Aorta (tissue), 5 donors: Measurements from ENCODE around the gene NBPF20. TPM values are rescaled to one million over a fixed set of nuclear protein-coding genes. Genes with fewer than 3 reads are reported as not detected.
A peak's percentile ranks its signal among the peaks of the same experiment; 100 is the strongest.
"Not testable (repeated sequence)": the region's sequence is repeated elsewhere in the genome, so short reads cannot be mapped to it uniquely, and the experiment has no call there.

ENCODE experiments used
- ATAC-seq: fragments of 200-7000 bp; cut with Tn5 transposase; one replicate; pipeline ENCODE4 v1.9.1; 2022; ENCODE audit warnings: moderate library complexity; ENCODE audit not compliant: low FRiP score
- DNase-seq, 2 donors: peaks; one replicate each; pipeline ENCODE4 v3.0.0-alpha.2; 2020
- H3K27ac ChIP-seq, 2 donors: one replicate each; pipeline ENCODE4 v1.5.1; 2013; ENCODE audit warnings: low read length in 2 of 2, mild to moderate bottlenecking in 2 of 2, moderate library complexity in 2 of 2, control low read depth in 1 of 2, inconsistent platforms in 1 of 2, low read depth in 1 of 2
- H3K27me3 ChIP-seq, 2 donors: one replicate each; pipeline ENCODE4 v1.6.1; 2013; ENCODE audit warnings: control low read depth in 1 of 2, low read length in 1 of 2, mild to moderate bottlenecking in 1 of 2, moderate library complexity in 1 of 2; ENCODE audit not compliant: insufficient read depth in 2 of 2, control insufficient read depth in 1 of 2
- H3K36me3 ChIP-seq, 2 donors: one replicate each; pipeline ENCODE4 v1.6.1; 2013; ENCODE audit warnings: control low read depth in 1 of 2, low read length in 1 of 2, mild to moderate bottlenecking in 1 of 2; ENCODE audit not compliant: insufficient read depth in 2 of 2, control insufficient read depth in 1 of 2
- H3K4me1 ChIP-seq, 2 donors: one replicate each; pipeline ENCODE4 v1.6.1; 2013; ENCODE audit warnings: low read length in 2 of 2, control low read depth in 1 of 2, mild to moderate bottlenecking in 1 of 2, moderate library complexity in 1 of 2; ENCODE audit not compliant: insufficient read depth in 2 of 2, control insufficient read depth in 1 of 2
- H3K4me3 ChIP-seq, 2 donors: one replicate each; pipeline ENCODE4 v1.5.1; 2013; ENCODE audit warnings: low read length in 2 of 2, control low read depth in 1 of 2, mild to moderate bottlenecking in 1 of 2
- H3K9me3 ChIP-seq: one replicate; pipeline ENCODE4 v1.6.1; 2013; ENCODE audit warnings: mild to moderate bottlenecking, low read length; ENCODE audit not compliant: control insufficient read depth
- WGBS, 2 donors: extraction: QIAGEN DNeasy Blood & Tissue Kit; methylation state at CpG; one replicate each; pipeline ENCODE4 v1.1.7; 2013; 5-methylcytosine and 5-hydroxymethylcytosine counted together
- intact Hi-C, 2 donors: fragments of 100-400 bp; cut with DNase I; formaldehyde crosslinking; loops; one replicate each; pipeline versions ENCODE4 v1.14.2 to v1.15.0; 2022
- polyA plus RNA-seq, 2 donors: library from polyadenylated mRNA; stranded (reverse); fragments of 200-250 nt; gene quantifications; one replicate each; pipeline ENCODE4 v1.2.3, GENCODE V29; 2013
- total RNA-seq, 2 donors: library from RNA; stranded (reverse); fragmentation: NEBNext Ultra II Directional; extraction: Animal tissue kit (Norgen Biotek cat#: 25700); gene quantifications; one replicate each; pipeline ENCODE4 v1.2.1, GENCODE V29; 2021
- donor health status: healthy with polysubstance abuse.
- donor health status: Bipolar disorder and iron deficiency.
- donor health status: DM: no; HTN: no; CAD: no.
- donor health status: DM: no; HTN: no; CAD: no.
- donor health status: DM: yes; HTN: yes; CAD: no.

The NBPF20 gene
- total and polyA plus RNA-seq, 4 donors: 0.38 to 4.4 (median 2.0) TPM

DNA sequence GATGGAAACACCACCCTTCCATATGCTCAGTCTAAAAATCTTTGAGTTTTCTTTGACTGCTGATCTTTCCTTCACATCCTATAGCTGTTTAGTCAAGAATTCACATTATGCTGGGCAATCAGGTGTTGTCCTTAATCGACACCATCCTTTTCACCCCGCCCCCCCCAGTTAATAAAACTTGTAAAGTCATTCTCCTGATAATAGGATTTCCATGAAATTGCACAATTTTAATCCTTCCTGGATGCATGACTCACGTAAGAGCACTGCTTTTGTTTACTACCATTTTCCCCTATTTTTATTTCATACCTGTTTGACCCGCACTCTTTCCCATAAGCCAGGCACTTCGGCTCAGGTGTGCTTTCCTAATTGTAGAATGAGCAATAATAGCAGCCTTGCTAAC, 16.9 kb upstream of the NBPF20 start:
- WGBS, 2 donors: 77 to 79% methylated on average over 5 of the region's 5 CpGs
- H3K4me1 ChIP-seq, ATAC-seq, DNase-seq, H3K4me3 ChIP-seq, intact Hi-C loops, H3K9me3 ChIP-seq, H3K36me3 ChIP-seq, H3K27ac ChIP-seq, H3K27me3 ChIP-seq: not testable (repeated sequence)

DNA sequence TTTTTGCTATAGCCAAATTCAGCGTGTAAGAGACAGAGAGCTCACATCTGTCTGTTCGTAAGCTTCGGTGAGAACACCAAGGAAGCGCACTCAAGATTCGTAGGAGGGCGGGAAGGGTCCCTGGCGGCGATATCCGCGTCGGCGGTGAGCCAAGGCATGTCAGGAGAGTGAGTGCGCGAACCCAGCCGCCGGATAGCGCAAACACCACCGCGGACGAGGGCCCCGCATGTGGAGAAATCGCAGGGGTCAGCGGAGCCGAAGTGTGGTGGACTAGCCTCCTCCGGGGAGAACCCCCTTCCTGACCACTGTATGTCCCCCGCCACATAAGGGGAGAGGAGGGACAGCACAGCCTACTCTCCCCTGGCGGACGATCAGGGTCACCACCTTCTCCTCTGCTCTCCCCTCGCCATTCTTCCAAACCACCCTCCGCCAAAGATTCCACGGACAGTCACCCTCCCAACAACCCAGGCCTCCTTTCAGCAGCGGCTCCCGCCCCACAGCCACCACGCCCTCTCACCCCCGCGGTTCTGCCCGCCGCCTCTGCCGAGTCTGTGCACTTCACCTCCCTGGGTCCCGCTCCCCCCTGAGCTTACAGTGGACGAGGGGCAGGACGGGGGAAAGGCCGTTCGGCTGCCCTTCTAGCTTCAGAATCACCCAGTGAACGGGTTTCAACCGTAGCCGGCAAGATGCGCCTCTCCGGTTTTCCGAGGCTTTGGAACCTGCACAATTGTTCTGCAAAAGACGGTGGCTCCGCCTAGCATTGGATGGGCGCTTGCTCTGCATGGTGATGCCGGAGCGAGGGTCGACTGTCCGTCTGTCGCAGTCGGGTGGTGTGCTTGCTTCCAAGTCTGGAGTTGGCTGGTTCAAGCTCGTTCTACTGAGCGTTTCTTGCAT, 6.2 kb upstream of the NBPF20 start:
- H3K4me3 ChIP-seq, H3K4me1 ChIP-seq, intact Hi-C loops, H3K36me3 ChIP-seq, H3K27ac ChIP-seq, H3K27me3 ChIP-seq, H3K9me3 ChIP-seq: not testable (repeated sequence)
- 1 to 2% methylated on average over 23 to 61 of the region's 61 CpGs for WGBS, 2 donors
- ATAC-seq: peak; percentile 38
- peak in 1 of 2 donors; percentile 71 for DNase-seq

DNA sequence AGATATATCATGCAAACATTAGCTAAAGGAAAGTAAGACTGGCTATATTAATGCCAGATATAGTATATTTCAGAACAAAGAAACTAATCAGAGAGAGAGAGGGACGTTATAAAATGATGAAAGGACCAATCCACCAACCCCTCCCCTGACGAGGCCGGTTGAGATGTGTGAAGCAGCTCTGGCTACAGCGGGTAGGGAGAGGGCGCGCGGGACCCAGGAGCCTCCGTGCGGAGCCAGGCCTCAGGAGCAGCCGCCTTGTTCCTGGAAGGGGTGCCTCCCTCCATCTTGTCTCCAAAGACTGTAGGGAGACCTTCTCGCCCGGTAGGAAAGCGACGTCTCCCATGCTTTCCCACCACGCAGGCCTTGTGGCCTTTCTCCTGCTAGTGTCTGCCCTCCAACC, 5.4 kb upstream of the NBPF20 start:
- H3K36me3 ChIP-seq, intact Hi-C loops, H3K27ac ChIP-seq, ATAC-seq, H3K27me3 ChIP-seq, H3K9me3 ChIP-seq, H3K4me1 ChIP-seq, DNase-seq, H3K4me3 ChIP-seq: not testable (repeated sequence)
- WGBS, 2 donors: 20% methylated on average over 4 to 9 of the region's 15 CpGs

DNA sequence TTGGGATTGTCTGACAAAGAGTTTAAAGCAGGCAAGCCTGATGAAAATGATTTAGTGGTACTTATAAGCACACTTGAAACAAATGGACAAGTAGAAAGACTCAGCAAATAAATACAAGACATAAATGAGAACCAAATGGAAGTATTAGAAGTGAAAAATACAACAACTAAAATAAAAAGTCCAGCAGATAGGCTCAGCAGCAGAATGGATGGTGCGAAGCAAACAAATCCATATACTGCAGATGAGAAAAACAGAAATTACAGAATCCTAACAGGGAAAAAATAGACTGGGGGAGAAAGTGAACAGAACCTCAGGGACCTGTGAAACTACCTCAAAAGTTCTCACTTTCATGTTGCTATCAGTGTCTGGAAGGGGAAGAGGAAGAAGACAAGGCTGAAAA, 3.9 kb upstream of the NBPF20 start:
- H3K27ac ChIP-seq, H3K4me1 ChIP-seq, H3K9me3 ChIP-seq, H3K27me3 ChIP-seq, DNase-seq, intact Hi-C loops, ATAC-seq, H3K36me3 ChIP-seq, H3K4me3 ChIP-seq: not testable (repeated sequence)
- 96 to 99% methylated on average over 1 of the region's 1 CpG for WGBS, 2 donors

DNA sequence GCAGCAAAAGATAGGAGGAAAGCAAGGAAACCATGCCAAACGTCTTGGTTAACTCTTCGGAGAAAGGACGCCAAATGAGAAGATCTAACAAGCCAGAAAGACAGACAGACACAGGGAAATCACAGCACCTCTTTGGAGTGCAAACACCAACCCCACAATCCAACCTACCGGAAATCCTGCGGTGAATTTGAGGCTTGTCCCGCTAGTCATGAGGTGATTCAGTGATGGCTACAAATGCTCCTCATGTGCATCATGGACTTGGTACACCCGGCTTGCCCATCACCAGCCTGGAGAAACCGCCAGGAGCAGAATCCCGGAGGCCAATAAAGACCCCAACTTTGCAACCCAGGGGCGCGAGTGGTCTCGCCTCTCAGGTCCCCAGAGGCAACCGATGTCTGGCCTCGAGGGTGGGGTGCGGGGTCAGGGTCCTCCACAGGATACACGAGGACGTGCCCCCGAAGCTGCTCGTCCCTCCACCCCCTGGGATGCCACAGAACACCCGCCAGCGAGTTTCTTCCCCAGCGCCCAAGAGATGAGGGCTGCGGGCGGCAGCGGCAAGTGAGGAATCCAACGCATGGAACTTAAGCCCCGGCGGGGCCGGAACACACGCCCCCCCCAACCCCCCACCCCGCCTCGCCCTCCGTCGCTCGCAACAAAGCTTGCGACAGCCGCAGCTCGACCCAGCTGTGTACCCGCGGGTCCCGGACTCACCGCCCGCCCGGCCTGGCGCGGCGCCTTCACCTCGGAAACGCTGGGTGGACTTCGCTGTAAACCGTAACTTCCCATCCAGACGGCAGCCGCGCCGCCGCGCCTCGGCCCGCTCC, 579 bp downstream of the NBPF20 start:
- H3K36me3 ChIP-seq, H3K27me3 ChIP-seq, H3K9me3 ChIP-seq, H3K4me1 ChIP-seq, intact Hi-C loops, H3K27ac ChIP-seq: not testable (repeated sequence)
- DNase-seq: peak in 1 of 2 donors; percentile 68
- peak; percentile 84 for ATAC-seq
- WGBS, 2 donors: 1% methylated on average over 24 to 45 of the region's 59 CpGs
- H3K4me3 ChIP-seq: peak overlapping the region in 1 of 2 donors; percentile 63

DNA sequence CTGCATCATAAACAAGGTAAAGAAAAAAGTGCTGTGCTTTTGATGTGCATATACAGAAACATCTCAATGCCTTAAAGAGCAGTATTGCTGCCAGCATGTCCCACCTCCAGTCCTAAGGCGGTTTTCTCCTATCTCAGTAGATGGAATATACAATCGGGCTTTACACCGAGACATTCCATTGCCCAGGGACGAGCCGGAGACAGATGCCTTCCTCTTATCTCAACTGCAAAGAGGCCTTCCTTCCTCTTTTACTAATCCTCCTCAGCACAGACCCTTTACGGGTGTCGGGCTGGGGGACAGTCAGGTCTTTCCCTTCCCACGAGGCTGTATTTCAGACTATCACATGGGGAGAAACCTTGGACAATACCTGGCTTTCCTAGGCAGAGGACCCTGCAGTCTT, 10.3 kb downstream of the NBPF20 start:
- H3K27ac ChIP-seq, H3K27me3 ChIP-seq, H3K4me1 ChIP-seq, ATAC-seq, DNase-seq, H3K36me3 ChIP-seq, intact Hi-C loops, H3K9me3 ChIP-seq, H3K4me3 ChIP-seq: not testable (repeated sequence)
- 75 to 85% methylated on average over 4 to 7 of the region's 8 CpGs for WGBS, 2 donors

DNA sequence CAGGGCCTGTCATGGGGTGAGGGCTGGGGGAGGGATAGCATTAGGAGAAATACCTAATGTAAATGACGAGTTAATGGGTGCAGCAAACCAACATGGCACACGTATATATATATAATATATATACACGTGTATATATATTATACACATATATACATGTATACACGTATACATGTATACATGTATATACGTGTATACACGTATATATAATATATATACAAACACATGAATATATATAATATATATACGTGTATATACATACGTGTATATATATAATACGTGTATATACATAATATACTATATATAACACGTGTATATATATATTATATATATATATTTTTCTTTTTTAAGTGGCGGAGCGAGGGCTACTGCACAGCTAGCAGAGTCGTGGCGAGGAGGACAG, 18.1 kb downstream of the NBPF20 start:
- H3K9me3 ChIP-seq, DNase-seq, ATAC-seq, H3K27me3 ChIP-seq, intact Hi-C loops, H3K36me3 ChIP-seq, H3K4me3 ChIP-seq, H3K4me1 ChIP-seq, H3K27ac ChIP-seq: not testable (repeated sequence)
- WGBS, 2 donors: 91 to 94% methylated on average over 13 to 14 of the region's 14 CpGs

DNA sequence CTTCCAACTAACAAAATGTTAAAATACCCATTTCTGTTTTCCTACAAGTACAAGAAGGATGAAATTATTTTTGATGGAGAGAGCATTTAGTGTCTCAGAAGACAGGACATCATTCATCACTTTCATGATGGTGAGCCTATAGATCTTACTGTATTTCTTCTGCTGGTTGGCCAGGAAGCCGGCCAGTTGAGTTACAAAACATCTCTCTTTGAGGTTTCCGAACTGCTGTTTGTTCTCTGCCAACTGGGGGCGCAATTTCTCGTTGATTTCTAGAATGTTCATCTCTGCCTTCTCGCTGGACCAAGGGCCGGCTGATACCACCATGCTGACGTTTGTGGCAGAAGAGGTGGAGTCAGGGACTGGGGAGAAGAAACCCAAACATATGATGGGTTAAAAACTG, 20.5 kb downstream of the NBPF20 start:
- H3K4me3 ChIP-seq, H3K36me3 ChIP-seq, H3K27ac ChIP-seq, H3K27me3 ChIP-seq, H3K4me1 ChIP-seq, intact Hi-C loops, ATAC-seq, DNase-seq, H3K9me3 ChIP-seq: not testable (repeated sequence)
- 32 to 37% methylated on average over 4 of the region's 7 CpGs for WGBS, 2 donors
